HEK293T (cell line): Measurements from ENCODE around the gene KNSTRN.

Experiments used
- ARNT ChIP-seq: fragments of 450-650 bp; IDR thresholded peaks from 2 replicates; pipeline ENCODE4 v1.6.1; 2017; ENCODE audit warnings: mild to moderate bottlenecking
- BHLHE40 ChIP-seq: fragments of 450-650 bp; IDR thresholded peaks from 2 replicates; pipeline ENCODE4 v1.6.1; 2016; ENCODE audit warnings: mild to moderate bottlenecking, moderate library complexity, borderline replicate concordance
- ELF4 ChIP-seq: fragments of 450-650 bp; IDR thresholded peaks from 2 replicates; pipeline ENCODE4 v1.6.1; 2017; ENCODE audit warnings: antibody characterized with exemption
- FOXA1 ChIP-seq: fragments of 450-650 bp; IDR thresholded peaks from 2 replicates; pipeline ENCODE4 v1.6.1; 2016; ENCODE audit warnings: mild to moderate bottlenecking
- FOXK2 ChIP-seq: fragments of 450-650 bp; IDR thresholded peaks from 2 replicates; pipeline ENCODE4 v1.6.1; 2016; ENCODE audit warnings: mild to moderate bottlenecking
- FOXM1 ChIP-seq: fragments of 450-650 bp; IDR thresholded peaks from 2 replicates; pipeline ENCODE4 v1.6.1; 2017; ENCODE audit warnings: mild to moderate bottlenecking, borderline replicate concordance
- LEF1 ChIP-seq: fragments of 450-650 bp; IDR thresholded peaks from 2 replicates; pipeline ENCODE4 v1.6.1; 2017; ENCODE audit warnings: mild to moderate bottlenecking, borderline replicate concordance
- NFRKB ChIP-seq: fragments of 450-650 bp; IDR thresholded peaks from 2 replicates; pipeline ENCODE4 v1.6.1; 2016; ENCODE audit warnings: mild to moderate bottlenecking, moderate library complexity
- PKNOX1 ChIP-seq: fragments of 450-650 bp; IDR thresholded peaks from 2 replicates; pipeline ENCODE4 v1.6.1; 2016
- SP1 ChIP-seq: fragments of 450-650 bp; IDR thresholded peaks from 2 replicates; pipeline ENCODE4 v1.6.1; 2017
- SUZ12 ChIP-seq: fragments of 450-650 bp; IDR thresholded peaks from 2 replicates; pipeline ENCODE4 v1.6.1; 2016; ENCODE audit warnings: mild to moderate bottlenecking
- TARDBP ChIP-seq: fragments of 450-650 bp; IDR thresholded peaks from 2 replicates; pipeline ENCODE4 v1.6.1; 2016

GRCh38 chr15:40397688-40398412, 15.3 kb downstream of the KNSTRN start:
- TF ChIP-seq BHLHE40: no peak
- no peak for TF ChIP-seq SUZ12
- no peak for TF ChIP-seq FOXA1
- no peak for TF ChIP-seq ELF4
- TF ChIP-seq PKNOX1: no peak
- TF ChIP-seq SP1: no peak
- no peak for TF ChIP-seq ARNT
- TF ChIP-seq NFRKB: no peak
- no peak for TF ChIP-seq FOXM1
- no peak for TF ChIP-seq LEF1
- no peak for TF ChIP-seq TARDBP
- TF ChIP-seq FOXK2: no peak
